Measurements from ENCODE around the gene PLXDC1. TPM values are rescaled to one million over a fixed set of nuclear protein-coding genes. Genes with fewer than 3 reads are reported as not detected.

The PLXDC1 gene
- total RNA-seq, 1 donor from 2014 or later: 0.60 TPM

DNA sequence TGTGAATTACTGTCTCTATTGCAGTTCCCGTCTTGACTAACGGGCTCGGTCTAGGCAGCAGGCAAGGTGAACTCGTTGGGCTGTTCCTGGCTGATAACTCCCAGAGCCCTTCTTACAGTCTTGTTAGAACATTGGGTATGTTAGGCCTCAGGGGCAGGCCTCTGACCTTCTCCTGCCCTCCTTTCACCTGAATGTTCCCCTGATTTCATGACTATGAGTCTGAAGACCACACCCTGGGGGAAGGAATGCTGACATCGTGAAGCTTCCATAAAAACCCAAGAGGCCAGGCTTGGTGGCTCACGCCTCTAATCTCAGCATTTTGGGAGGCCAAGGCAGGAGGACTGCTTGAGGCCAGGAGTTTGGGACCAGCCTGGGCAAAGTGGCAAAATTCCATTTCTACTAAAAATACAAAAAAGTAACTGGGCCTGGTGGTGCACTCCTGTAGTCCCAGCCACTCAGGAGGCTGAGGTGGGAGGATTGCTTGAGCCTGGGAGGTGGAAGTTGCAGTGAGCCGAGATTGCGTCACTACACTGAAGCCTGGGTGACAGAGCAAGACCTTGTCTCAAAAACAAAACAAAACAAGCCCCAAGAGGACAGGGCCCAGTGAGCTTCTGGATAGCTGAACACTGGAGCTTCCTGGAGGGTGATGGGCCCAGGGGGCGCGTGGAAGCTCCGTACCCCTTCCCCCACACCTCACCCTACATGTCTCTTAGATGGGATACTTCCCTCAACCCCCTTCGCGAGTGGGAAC lies 136.5 kb downstream of the PLXDC1 start:
- DNase-seq (ENCODE audit: low spot score): no peak
- Mint-ChIP-seq H3K27ac (no peak overlapping the region), H3K9me3 (no peaks in the 10 kb centered on the region), H3K4me3 (no peak overlapping the region), H3K4me1 (ENCODE audit: low read depth) (peaks cover 27% of the 10 kb centered on the region), H3K36me3 (ENCODE audit: low read depth) (peaks cover 4% of the 10 kb centered on the region), H3K27me3 (ENCODE audit: insufficient read depth) (no peaks in the 10 kb centered on the region)
- intact Hi-C loops (cut with micrococcal nuclease): no loop called here

DNA sequence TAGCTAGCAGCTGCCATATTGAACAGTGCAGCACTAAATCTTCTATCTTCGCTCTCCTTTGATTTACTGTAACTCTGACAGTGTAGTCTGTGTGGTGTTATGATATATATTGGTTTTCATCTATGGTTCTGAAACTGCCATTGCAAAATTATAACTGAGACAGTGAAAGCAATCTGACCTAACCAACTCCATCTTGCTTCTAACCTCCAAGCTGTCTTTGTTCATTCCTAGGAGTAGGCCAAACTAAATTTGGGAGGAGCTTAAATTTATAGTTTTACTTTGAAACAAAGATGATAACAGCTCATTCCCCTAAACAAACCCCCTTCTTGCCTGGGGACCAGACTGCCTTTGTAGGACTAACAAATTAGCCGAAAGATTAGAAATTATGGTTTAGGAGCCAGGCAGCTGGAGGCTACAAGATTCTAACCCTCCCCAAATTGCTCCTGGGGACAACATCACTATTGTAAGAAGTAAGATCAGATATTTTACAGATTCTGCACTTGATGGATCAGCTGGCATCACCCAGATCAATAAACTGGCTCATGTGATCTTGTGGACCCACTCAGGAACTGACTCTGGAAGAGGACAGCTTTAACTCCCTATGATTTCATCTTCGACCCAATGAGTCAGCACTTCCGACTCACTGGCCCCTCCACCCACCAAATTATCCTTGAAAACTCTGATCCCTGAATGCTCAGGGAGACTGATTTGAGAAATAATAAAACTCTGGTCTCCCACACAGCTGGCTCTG lies 137.2 kb downstream of the PLXDC1 start:
- DNase-seq (ENCODE audit: low spot score): no peak
- H3K36me3 Mint-ChIP-seq (ENCODE audit: low read depth): peaks cover 4% of the 10 kb centered on the region
- no peaks in the 10 kb centered on the region for H3K27me3 Mint-ChIP-seq (ENCODE audit: insufficient read depth)
- no peak overlapping the region for H3K4me3 Mint-ChIP-seq
- H3K27ac Mint-ChIP-seq: no peak overlapping the region
- intact Hi-C loops (cut with micrococcal nuclease): no loop called here
- peaks cover 27% of the 10 kb centered on the region for H3K4me1 Mint-ChIP-seq (ENCODE audit: low read depth)
- H3K9me3 Mint-ChIP-seq: no peaks in the 10 kb centered on the region

Other genes starting within 250 kb of the PLXDC1 start
- 0.08 TPM in 1 of 2 replicates, not detected in the other for gene FBXO47, start 184.2 kb downstream of the PLXDC1 start, total RNA-seq
- not detected in 2 replicates for gene ARL5C, start 14.5 kb upstream of the PLXDC1 start, total RNA-seq
- 21.8 and 22.3 TPM in 2 replicates for gene CACNB1, start 46.0 kb upstream of the PLXDC1 start, total RNA-seq
- 2,114 and 2,133 TPM in 2 replicates for gene RPL19, start 48.6 kb upstream of the PLXDC1 start, total RNA-seq
- gene STAC2, start 74.3 kb upstream of the PLXDC1 start, total RNA-seq: 0.08 TPM in 1 of 2 replicates, not detected in the other
- gene FBXL20, start 250.0 kb upstream of the PLXDC1 start, total RNA-seq: 20.1 and 25.6 TPM in 2 replicates